PC-9 (cell line): ENCODE results near the gene ITSN2.

Source experiments
- CTCF ChIP-seq: fragments of 200-600 bp; sonication (generic); conservative IDR thresholded peaks from 2 replicates; pipeline ENCODE4 v1.6.1; 2017; ENCODE audit warnings: mixed run types, antibody characterized with exemption, mild to moderate bottlenecking, moderate library complexity
- EZH2 ChIP-seq: fragments of 200-600 bp; sonication (generic); IDR thresholded peaks from 2 replicates; pipeline ENCODE4 v1.8.0; 2017; ENCODE audit warnings: antibody characterized with exemption, low read depth

- TF ChIP-seq EZH2 (no peak), CTCF (no peak)
These were observed 153.6 kb downstream of the ITSN2 start for GRCh38 chr2:24206714-24207113.
